PFSK-1 (cell line): Measurements from ENCODE around the gene KLF11.

Experiments
- FOXP2 ChIP-seq: optimal IDR thresholded peaks from 2 replicates; pipeline ENCODE3; 2011; ENCODE audit warnings: borderline replicate concordance, control low read depth, inconsistent platforms; ENCODE audit not compliant: insufficient read depth; ENCODE audit errors: extremely low read length, extremely low read depth
- POLR2AphosphoS5 ChIP-seq: IDR thresholded peaks from 2 replicates; pipeline ENCODE4 v1.6.1; 2012; ENCODE audit warnings: low read depth, mild to moderate bottlenecking, control low read depth, low read length, moderate library complexity
- REST ChIP-seq, 2 experiments: IDR thresholded peaks; 2 replicates each; pipeline versions ENCODE4 v1.6.1 to v1.8.0; 2011 to 2012; ENCODE audit warnings: low read depth in 2 of 2, low read length in 2 of 2, control low read depth in 1 of 2, inconsistent platforms in 1 of 2, mild to moderate bottlenecking in 1 of 2, moderate library complexity in 1 of 2; ENCODE audit not compliant: insufficient read depth in 1 of 2
- SIN3A ChIP-seq: IDR thresholded peaks from 2 replicates; pipeline ENCODE4 v1.6.1; 2012; ENCODE audit warnings: mild to moderate bottlenecking, low read length, moderate library complexity, borderline replicate concordance; ENCODE audit not compliant: insufficient read depth
- TAF1 ChIP-seq: IDR thresholded peaks from 2 replicates; pipeline ENCODE4 v1.6.1; 2012; ENCODE audit warnings: low read length, control low read depth, borderline replicate concordance; ENCODE audit not compliant: insufficient read depth

The KLF11 gene

GRCh38 chr2:10026940-10027569 lies 16.3 kb upstream of the KLF11 start:
- no peak for TF ChIP-seq TAF1
- no peak for TF ChIP-seq POLR2AphosphoS5
- no peak for TF ChIP-seq REST (IDR thresholded peaks at IDR 0.05; ENCODE audit: insufficient read depth in 1 of 2, low read depth in 2 of 2, low read length in 2 of 2)
- no peak for TF ChIP-seq SIN3A
- TF ChIP-seq FOXP2, result no peak

GRCh38 chr2:10027660-10028330 lies 15.6 kb upstream of the KLF11 start:
- no peak for TF ChIP-seq REST (IDR thresholded peaks at IDR 0.05; ENCODE audit: insufficient read depth in 1 of 2, low read depth in 2 of 2, low read length in 2 of 2)
- no peak for TF ChIP-seq FOXP2
- no peak for TF ChIP-seq TAF1
- no peak for TF ChIP-seq POLR2AphosphoS5
- no peak for TF ChIP-seq SIN3A

GRCh38 chr2:10028407-10028987 lies 14.9 kb upstream of the KLF11 start:
- TF ChIP-seq SIN3A (no peak), TAF1 (no peak), REST (IDR thresholded peaks at IDR 0.05; ENCODE audit: insufficient read depth in 1 of 2, low read depth in 2 of 2, low read length in 2 of 2) (no peak), FOXP2 (no peak), POLR2AphosphoS5 (no peak)

GRCh38 chr2:10028988-10029874 lies 14.1 kb upstream of the KLF11 start:
- TF ChIP-seq TAF1 (no peak), REST (IDR thresholded peaks at IDR 0.05; ENCODE audit: insufficient read depth in 1 of 2, low read depth in 2 of 2, low read length in 2 of 2) (no peak)
